K562 (cell line): ENCODE results near the gene LRPAP1.

ENCODE experiments used
- CTCF ChIP-seq, 3 experiments: IDR thresholded peaks in 2 of 3; conservative IDR thresholded peaks in 1 of 3; 2 replicates each; pipeline ENCODE4 v1.5.1; 2011 to 2012; ENCODE audit warnings: low read length in 3 of 3, mild to moderate bottlenecking in 3 of 3, control low read depth in 2 of 3, improper control_type of control experiment in 1 of 3, inconsistent platforms in 1 of 3, low read depth in 1 of 3, mixed read lengths in 1 of 3, moderate library complexity in 1 of 3; ENCODE audit not compliant: insufficient read depth in 2 of 3
- MXI1 ChIP-seq: IDR thresholded peaks from 2 replicates; pipeline ENCODE4 v1.6.1; 2011; ENCODE audit warnings: low read depth, mild to moderate bottlenecking, improper control_type of control experiment, low read length
- PHB2 ChIP-seq: fragments of 450-650 bp; IDR thresholded peaks from 2 replicates; pipeline ENCODE4 v1.6.1; 2017; ENCODE audit warnings: low read depth
- SP2 ChIP-seq: IDR thresholded peaks from 2 replicates; pipeline ENCODE4 v1.6.1; 2011; ENCODE audit warnings: mild to moderate bottlenecking, low read depth, low read length, moderate library complexity; ENCODE audit not compliant: poor library complexity, severe bottlenecking; ENCODE audit errors: extremely low read depth
- TAF1 ChIP-seq: IDR thresholded peaks from 2 replicates; pipeline ENCODE4 v1.6.1; 2011; ENCODE audit warnings: mild to moderate bottlenecking, low read length, moderate library complexity; ENCODE audit not compliant: insufficient read depth, control insufficient read depth, severe bottlenecking; ENCODE audit errors: extremely low read depth
- TCFL5 ChIP-seq: fragments of 250-450 bp; sonication (Bioruptor Pico); conservative IDR thresholded peaks from 2 replicates; pipeline ENCODE4 v1.6.1; 2021; ENCODE audit warnings: mild to moderate bottlenecking, moderate library complexity, matching md5 sums
- UBTF ChIP-seq, 2 experiments: IDR thresholded peaks; 2 replicates each; pipeline ENCODE4 v1.6.1; 2012; ENCODE audit warnings: improper control_type of control experiment in 2 of 2, low read depth in 2 of 2, low read length in 2 of 2, borderline replicate concordance in 1 of 2
- ZBTB11 ChIP-seq, 3 experiments: fragments of 200-800 bp in 1 of 3; fragments of 250-450 bp in 1 of 3; fragments of 450-650 bp in 1 of 3; sonication (Bioruptor Pico) in 1 of 3; sonication (Bioruptor generic) in 1 of 3; formaldehyde crosslinking in 1 of 3; IDR thresholded peaks; 2 replicates each; pipeline versions ENCODE4 v1.6.1 to v1.8.0; 2016 to 2022; ENCODE audit warnings: mild to moderate bottlenecking in 2 of 3, missing genetic modification characterization in 2 of 3, missing compliant biosample characterization in 1 of 3, moderate library complexity in 1 of 3
- ZNF184 ChIP-seq: sonication (generic); formaldehyde crosslinking; IDR thresholded peaks from 2 replicates; pipeline ENCODE4 v1.5.0; 2020; ENCODE audit warnings: missing genetic modification reagents
- ZNF668 ChIP-seq: fragments of 250-450 bp; sonication (Bioruptor Pico); IDR thresholded peaks from 2 replicates; pipeline ENCODE4 v1.8.0; 2022; ENCODE audit warnings: mild to moderate bottlenecking, inconsistent platforms

GRCh38 chr4:3491681-3492405 lies 40.4 kb downstream of the LRPAP1 start:
- TF ChIP-seq TCFL5 (CRISPR knock-in tag): no peak
- TF ChIP-seq CTCF (IDR thresholded peaks at IDR 0.05 in 2 of 3, conservative IDR thresholded peaks at IDR 0.05 in 1 of 3; ENCODE audit: insufficient read depth in 2 of 3, low read depth in 1 of 3, low read length in 3 of 3): no peak
- TF ChIP-seq SP2: no peak
- TF ChIP-seq TAF1: no peak
- TF ChIP-seq PHB2: no peak
- no peak for TF ChIP-seq ZNF668 (CRISPR knock-in tag)
- no peak for TF ChIP-seq UBTF (IDR thresholded peaks at IDR 0.05; ENCODE audit: borderline replicate concordance in 1 of 2, low read depth in 2 of 2, low read length in 2 of 2)
- TF ChIP-seq ZBTB11 (CRISPR knock-in tag; IDR thresholded peaks at IDR 0.05): no peak
- TF ChIP-seq ZNF184: no peak
- TF ChIP-seq MXI1: no peak
